ENCODE measurements around the gene TSR1.

TSR1 gene

DNA sequence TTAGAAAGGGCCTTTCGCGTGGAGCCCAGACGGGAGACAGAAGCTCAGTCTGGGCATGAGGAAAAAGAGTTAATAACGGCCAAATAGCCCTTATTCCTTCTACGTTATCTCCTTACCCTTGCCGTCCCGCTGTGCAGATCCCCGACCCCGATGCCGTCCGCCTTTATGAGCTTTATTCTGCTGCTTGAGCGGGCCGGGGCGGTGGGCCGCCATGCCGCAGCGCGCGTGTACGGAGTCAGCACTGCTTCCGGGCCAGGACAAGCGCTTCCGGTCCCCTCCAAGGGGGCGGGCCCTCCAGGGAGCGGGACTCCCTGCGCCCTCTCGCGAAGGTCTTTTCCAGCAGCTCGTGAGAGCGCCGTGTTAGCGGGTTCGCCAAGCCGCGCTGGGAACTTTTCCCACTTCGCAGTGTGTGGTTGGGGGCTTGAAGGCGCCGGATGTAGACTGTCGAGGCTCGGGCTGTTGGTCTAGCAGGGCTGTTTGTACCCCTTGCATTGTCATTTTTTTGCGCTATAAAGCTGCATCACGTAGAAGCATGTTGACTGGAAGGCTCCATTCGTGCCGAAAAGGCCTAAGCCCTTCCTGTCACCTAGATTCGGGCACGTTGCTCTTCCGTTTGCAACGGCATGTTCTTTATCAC is at the start of gene TSR1:
Gene TSR1, minus strand, starts transcription at position 243 of the 637 bp plus-strand sequence. Its CDS starts 30 bp downstream, at position 213.
- peaks cover 15% of the 10 kb centered on the region for H3K4me1 ChIP-seq (ENCODE audit: control insufficient read depth, insufficient read depth, low read length)
- no peaks in the 10 kb centered on the region for H3K9me3 ChIP-seq (ENCODE audit: control insufficient read depth, low read length)

DNA sequence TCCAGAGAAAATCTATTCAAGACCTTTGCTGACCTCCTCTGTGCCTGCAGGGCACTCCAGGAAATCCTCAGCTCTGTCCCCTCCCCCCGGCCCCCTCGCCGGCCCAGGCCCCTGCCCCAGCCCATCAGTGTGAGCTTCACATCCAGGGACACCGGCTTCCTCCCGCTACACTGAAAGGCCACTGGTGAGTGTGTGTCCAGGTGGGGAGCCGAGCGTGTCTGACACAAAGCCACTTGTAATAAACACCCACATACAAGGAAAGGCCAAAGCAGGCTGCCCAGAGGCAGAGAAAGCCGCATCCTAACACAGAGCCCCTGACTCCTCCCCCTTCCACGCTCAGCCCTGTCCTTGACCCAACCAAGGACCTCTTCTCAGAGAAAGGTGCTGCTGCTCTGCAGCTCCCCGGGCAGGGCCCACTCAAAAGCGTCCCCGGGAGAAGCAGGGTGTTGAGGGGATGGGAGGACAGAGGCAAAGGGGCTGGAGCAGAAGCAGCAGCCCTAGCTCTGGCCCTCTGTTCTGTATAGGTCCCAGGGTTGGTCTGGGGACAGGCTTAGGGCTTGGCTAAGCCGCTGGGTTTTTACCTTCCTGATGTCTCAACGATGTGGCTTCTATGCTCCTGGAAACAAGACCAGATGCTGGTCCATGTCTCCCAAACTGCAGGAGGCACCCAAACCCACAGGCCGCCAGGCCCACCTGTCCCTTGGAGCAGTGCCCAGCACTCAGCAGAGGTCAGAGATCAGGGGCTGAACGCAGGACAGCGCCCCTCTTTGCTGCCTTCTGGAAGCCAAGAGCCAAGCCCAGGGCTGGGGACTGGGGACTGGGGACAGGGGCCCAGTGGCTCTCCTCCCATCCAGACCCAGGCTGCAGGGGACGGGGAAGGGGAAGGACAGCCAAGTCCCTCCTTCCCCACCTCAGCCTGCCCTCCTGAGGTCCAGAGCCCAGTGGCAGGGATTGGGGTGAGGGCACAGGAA is 49.3 kb upstream of the TSR1 start:
- Histone ChIP-seq H3K4me3 (ENCODE audit: low read length) (no peak overlapping the region), H3K9me3 (ENCODE audit: control insufficient read depth, low read length) (no peaks in the 10 kb centered on the region), H3K4me1 (ENCODE audit: control insufficient read depth, insufficient read depth, low read length) (peaks cover 14% of the 10 kb centered on the region), H3K9ac (ENCODE audit: low read length) (peak overlapping the region; percentile 43), H3K36me3 (ENCODE audit: control insufficient read depth, insufficient read depth, low read length) (no peaks in the 10 kb centered on the region), H3K27me3 (ENCODE audit: control insufficient read depth, insufficient read depth, low read length) (no peaks in the 10 kb centered on the region)

More for the DNA sequence above, at the start of gene TSR1:
- H3K4me3 ChIP-seq (ENCODE audit: low read length), result peak within 1 kb of the TSS; percentile 80
- H3K36me3 ChIP-seq (ENCODE audit: control insufficient read depth, insufficient read depth, low read length), result peaks cover 8% of the 10 kb centered on the region
- H3K9ac ChIP-seq (ENCODE audit: low read length), result peak within 1 kb of the TSS; percentile 81
- H3K27me3 ChIP-seq (ENCODE audit: control insufficient read depth, insufficient read depth, low read length), result no peaks in the 10 kb centered on the region

DNA sequence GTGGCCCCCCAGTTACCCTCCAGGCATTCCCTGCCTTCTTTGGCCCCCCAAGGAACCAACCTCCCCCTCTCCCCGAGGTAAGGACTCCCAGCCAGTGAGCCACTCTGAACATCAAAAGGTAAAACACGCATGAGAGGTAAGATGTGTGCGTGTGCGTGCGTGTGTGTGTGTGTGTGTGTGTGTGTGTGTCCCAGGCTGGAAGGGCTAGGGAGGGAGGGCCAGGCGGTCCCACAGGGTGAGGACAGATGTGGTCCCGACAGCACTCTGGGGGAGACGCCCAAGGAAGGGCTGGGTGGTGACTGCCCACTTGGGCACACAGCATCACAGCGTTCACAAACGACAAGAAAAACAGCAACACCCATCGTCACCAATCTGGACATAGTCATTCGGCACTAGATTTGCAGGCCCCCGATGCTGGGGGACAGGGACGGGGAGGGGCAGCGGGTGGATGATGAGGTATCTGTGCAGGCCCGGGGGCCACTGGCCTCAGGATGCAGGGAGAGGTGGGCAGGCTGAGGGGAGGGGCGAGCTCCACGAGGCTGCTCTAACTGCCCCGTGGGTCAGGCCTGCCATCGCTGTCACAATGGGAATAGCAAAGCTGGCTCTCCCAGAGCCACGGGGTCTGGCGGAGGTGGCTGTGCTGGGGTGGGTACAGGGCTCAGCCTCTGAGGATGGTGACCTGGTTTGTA is 48.3 kb upstream of the TSR1 start:
- Histone ChIP-seq H3K9me3 (ENCODE audit: control insufficient read depth, low read length) (no peaks in the 10 kb centered on the region), H3K27me3 (ENCODE audit: control insufficient read depth, insufficient read depth, low read length) (no peaks in the 10 kb centered on the region), H3K4me3 (ENCODE audit: low read length) (no peak overlapping the region), H3K36me3 (ENCODE audit: control insufficient read depth, insufficient read depth, low read length) (no peaks in the 10 kb centered on the region), H3K4me1 (ENCODE audit: control insufficient read depth, insufficient read depth, low read length) (peaks cover 11% of the 10 kb centered on the region), H3K9ac (ENCODE audit: low read length) (no peak overlapping the region)

DNA sequence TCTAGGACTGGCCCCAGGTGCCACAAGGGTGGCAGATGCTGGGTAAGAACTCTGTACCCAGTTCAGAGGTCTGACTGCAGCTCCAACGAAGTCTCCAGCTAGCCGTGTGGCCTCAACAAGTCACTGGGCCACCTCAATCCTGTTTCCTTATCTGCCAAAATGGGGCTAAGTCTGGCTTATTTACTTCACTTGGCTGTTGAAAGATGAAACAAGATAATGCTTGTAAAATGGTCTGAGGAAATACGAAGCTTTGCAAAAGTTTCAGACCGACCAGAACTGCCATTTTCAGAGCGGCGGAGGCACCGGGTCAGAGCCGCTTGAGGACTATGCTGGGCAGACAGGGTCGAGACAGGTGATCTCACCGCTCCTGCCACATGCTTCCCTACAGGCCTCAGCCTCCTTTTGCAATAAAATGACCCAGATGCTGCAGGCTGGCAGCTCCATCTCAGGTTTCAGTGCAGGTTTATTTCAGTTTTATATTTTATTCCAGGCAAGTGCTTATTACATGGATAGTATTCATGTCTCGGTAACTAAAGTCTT is 47.4 kb upstream of the TSR1 start:
- Histone ChIP-seq H3K9me3 (ENCODE audit: control insufficient read depth, low read length) (no peaks in the 10 kb centered on the region), H3K9ac (ENCODE audit: low read length) (no peak overlapping the region), H3K4me3 (ENCODE audit: low read length) (no peak overlapping the region), H3K27me3 (ENCODE audit: control insufficient read depth, insufficient read depth, low read length) (no peaks in the 10 kb centered on the region), H3K4me1 (ENCODE audit: control insufficient read depth, insufficient read depth, low read length) (peaks cover 11% of the 10 kb centered on the region), H3K36me3 (ENCODE audit: control insufficient read depth, insufficient read depth, low read length) (no peaks in the 10 kb centered on the region)

DNA sequence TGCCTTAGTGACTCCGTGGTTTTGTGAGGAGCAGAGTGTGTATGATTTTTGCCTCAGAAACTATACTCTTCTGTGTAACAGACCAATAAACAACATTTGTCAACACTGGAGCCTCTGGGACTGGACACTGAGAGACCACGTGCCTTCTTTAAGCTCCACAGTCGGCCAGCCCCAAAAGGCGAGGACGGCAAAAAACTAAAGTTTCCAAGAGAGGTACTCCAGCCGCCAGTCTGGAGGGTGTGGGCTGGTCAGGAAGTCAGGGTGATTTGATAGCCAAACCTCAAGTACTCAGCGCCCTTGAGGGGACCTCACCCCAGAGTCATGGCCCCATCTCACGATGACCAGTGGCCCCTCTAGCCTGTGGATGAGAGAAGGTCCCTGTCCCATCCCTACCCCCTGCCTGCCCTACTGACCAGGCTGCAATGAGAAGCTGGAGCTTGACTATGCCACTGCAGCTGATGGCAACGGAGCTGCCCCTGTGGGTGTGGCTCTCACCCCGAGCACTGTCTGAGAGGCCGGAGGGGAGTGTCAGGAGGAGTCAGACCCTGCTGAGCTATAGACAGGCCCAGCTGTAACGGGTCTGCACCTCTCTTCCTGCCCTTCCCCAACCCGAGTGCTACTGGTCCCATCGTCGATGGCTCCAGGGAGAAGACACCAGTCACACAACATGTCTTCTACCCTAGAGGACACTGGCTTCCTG is 44.8 kb upstream of the TSR1 start:
- Histone ChIP-seq H3K4me1 (ENCODE audit: control insufficient read depth, insufficient read depth, low read length) (peaks cover 8% of the 10 kb centered on the region), H3K27me3 (ENCODE audit: control insufficient read depth, insufficient read depth, low read length) (no peaks in the 10 kb centered on the region), H3K9me3 (ENCODE audit: control insufficient read depth, low read length) (no peaks in the 10 kb centered on the region), H3K9ac (ENCODE audit: low read length) (no peak overlapping the region), H3K4me3 (ENCODE audit: low read length) (no peak overlapping the region), H3K36me3 (ENCODE audit: control insufficient read depth, insufficient read depth, low read length) (no peaks in the 10 kb centered on the region)

DNA sequence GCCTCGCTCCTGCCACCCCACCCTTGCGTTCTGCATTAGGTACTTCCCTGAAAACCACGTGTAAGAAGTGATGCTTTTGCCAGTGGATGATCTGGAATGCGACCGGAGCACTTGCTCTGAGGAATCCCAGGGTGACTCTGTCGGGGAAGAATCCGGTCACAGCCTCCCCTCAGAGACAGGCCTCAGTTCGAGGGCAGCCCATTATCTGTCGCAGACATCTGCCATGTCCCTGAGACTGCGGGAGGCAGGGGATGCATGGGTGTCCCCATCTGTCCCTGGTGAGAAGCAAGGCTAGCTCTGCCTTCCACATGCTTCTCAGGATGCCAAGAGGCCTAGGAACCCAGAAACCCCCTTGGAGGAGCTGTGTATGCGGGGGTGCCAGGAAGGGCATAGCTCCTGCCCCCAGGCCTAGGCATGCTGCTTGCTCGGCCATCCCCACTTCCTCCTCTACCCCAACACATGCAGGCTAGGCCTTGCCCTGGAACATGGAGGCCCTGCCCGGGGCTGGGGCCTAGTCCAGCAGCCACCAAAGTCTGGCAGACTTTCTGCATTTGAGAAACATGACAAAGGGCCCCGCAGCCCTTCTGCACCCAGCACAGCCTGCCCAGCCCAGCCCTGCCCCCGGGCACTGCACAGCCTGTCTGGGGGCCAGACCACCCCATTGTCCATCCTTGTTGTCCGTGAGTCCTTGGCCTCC is 44.1 kb upstream of the TSR1 start:
- Histone ChIP-seq H3K4me3 (ENCODE audit: low read length) (no peak overlapping the region), H3K36me3 (ENCODE audit: control insufficient read depth, insufficient read depth, low read length) (no peaks in the 10 kb centered on the region), H3K4me1 (ENCODE audit: control insufficient read depth, insufficient read depth, low read length) (peaks cover 2% of the 10 kb centered on the region), H3K9me3 (ENCODE audit: control insufficient read depth, low read length) (no peaks in the 10 kb centered on the region), H3K9ac (ENCODE audit: low read length) (no peak overlapping the region), H3K27me3 (ENCODE audit: control insufficient read depth, insufficient read depth, low read length) (no peaks in the 10 kb centered on the region)

DNA sequence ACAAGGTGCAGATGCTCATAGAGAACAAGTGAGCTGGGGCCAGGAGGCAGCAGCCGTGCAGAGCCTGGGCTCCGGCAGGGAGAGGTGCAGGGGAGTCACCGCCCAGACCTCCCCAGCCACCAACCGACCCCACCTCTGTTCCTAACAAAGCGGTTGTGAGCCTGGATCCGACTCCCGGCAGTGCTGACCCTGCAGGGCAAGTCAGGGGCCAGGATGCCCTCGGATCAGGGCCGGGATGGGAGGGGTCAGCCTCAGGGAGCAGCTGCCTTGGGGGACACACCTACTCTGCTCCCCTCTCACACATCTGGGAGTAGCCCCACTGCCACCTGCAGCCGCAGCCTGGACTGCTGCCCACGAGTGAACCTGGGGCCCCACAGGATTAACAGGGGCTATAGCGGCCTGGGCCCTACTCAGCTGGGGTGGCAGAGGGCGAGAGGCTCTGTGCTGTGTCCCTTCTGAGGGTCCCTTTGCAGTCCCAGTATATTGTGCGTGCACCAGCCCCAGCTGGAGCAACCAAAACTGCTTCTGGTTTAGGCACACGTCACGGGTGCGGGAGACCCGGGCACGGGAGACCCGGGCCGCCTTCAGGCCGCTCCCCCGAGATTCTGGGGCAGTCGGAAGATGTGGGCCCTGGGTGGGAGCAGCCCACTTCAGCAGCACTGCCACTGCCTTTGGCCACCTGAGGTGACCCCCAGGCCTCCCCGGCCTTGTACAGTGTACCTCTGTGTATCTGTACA is 43.4 kb upstream of the TSR1 start:
- Histone ChIP-seq H3K4me3 (ENCODE audit: low read length) (no peak overlapping the region), H3K36me3 (ENCODE audit: control insufficient read depth, insufficient read depth, low read length) (no peaks in the 10 kb centered on the region), H3K9ac (ENCODE audit: low read length) (no peak overlapping the region), H3K4me1 (ENCODE audit: control insufficient read depth, insufficient read depth, low read length) (no peaks in the 10 kb centered on the region), H3K27me3 (ENCODE audit: control insufficient read depth, insufficient read depth, low read length) (no peaks in the 10 kb centered on the region), H3K9me3 (ENCODE audit: control insufficient read depth, low read length) (no peaks in the 10 kb centered on the region)

DNA sequence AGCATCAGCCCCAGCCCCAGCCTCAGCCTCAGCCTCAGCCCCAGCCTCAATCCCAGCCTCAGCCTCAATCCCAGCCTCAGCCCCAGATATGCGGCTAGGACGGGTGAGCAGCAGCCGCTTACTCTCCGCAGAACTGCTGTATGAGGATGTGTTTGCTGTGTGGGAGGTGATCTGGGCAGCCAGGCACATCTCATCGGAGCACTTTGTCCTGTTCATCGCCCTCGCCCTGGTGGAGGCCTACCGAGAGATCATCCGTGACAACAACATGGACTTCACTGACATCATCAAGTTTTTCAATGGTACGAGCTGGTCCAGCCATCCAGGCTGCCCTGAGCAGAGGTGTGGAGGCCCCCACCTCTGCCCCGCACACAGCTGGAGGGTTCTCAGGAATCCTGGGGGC is 42.6 kb upstream of the TSR1 start:
- H3K4me1 ChIP-seq (ENCODE audit: control insufficient read depth, insufficient read depth, low read length), result no peaks in the 10 kb centered on the region
- no peaks in the 10 kb centered on the region for H3K36me3 ChIP-seq (ENCODE audit: control insufficient read depth, insufficient read depth, low read length)
- no peak overlapping the region for H3K9ac ChIP-seq (ENCODE audit: low read length)
- H3K27me3 ChIP-seq (ENCODE audit: control insufficient read depth, insufficient read depth, low read length), result no peaks in the 10 kb centered on the region
- H3K4me3 ChIP-seq (ENCODE audit: low read length), result no peak overlapping the region
- no peaks in the 10 kb centered on the region for H3K9me3 ChIP-seq (ENCODE audit: control insufficient read depth, low read length)

DNA sequence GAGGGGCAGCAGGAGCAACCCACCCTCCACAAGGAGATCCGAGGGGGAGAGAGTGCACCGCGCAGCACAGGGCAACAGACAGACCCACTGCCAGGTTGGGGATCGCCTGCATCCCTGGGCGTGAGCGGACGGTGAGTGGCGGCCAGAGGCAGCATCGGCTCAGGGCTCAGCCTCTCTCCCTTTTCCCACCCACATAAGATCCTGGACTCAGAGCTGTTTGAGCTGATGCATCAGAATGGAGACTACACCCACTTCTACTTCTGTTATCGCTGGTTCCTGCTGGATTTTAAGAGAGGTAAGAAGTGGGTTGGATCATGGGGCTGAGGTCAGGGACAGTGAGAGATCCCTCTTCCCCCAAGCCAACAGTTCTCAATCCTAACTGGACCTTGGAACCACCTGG is 41.4 kb upstream of the TSR1 start:
- Histone ChIP-seq H3K4me3 (ENCODE audit: low read length) (no peak overlapping the region), H3K9me3 (ENCODE audit: control insufficient read depth, low read length) (no peaks in the 10 kb centered on the region), H3K27me3 (ENCODE audit: control insufficient read depth, insufficient read depth, low read length) (no peaks in the 10 kb centered on the region), H3K4me1 (ENCODE audit: control insufficient read depth, insufficient read depth, low read length) (no peaks in the 10 kb centered on the region), H3K36me3 (ENCODE audit: control insufficient read depth, insufficient read depth, low read length) (no peaks in the 10 kb centered on the region), H3K9ac (ENCODE audit: low read length) (no peak overlapping the region)

DNA sequence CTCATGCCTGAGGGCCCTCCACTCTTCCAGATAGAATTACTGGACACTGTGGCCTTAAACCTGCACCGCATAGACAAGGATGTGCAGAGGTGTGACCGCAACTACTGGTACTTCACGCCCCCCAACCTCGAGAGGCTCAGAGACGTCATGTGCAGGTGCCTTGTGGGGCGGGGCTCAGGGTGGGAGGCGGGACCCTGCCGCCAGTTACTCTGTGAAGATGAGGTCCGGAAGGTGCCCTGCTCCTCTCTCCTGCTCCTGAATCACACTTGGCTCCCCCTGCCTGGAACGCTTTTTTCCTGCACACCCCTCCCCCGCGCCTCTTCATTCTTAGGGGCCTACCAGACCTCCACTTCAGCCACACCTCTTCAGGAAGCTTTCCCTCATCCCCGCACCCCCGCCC is 39.9 kb upstream of the TSR1 start:
- Histone ChIP-seq H3K36me3 (ENCODE audit: control insufficient read depth, insufficient read depth, low read length) (no peaks in the 10 kb centered on the region), H3K4me1 (ENCODE audit: control insufficient read depth, insufficient read depth, low read length) (no peaks in the 10 kb centered on the region), H3K27me3 (ENCODE audit: control insufficient read depth, insufficient read depth, low read length) (no peaks in the 10 kb centered on the region), H3K9me3 (ENCODE audit: control insufficient read depth, low read length) (no peaks in the 10 kb centered on the region), H3K9ac (ENCODE audit: low read length) (no peak overlapping the region), H3K4me3 (ENCODE audit: low read length) (no peak overlapping the region)

Data from mucosa of stomach (tissue), 1 donor.